ENCODE results near the gene ZCCHC3.

ZCCHC3 gene

DNA sequence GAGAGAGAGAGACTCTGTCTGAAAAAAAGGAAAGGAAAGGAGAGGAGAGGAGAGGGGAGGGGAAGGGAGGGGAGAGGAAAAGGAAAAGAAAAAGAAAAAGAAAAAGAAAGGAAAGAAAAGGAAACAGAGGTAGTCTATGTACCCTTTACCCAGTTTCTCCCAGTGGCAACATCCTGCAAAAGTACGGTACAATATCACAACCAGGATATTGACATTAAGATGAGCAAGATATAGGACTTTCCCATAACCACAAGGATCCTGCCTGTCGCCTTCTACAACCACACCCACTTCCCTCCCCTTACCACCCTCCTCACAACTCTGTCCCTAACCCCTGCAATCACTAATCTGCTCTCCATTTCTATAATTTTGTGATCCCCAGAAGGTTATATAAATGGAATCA lies 10.9 kb upstream of the ZCCHC3 start:
- DNase-seq (ENCODE audit: low read depth): no peak

DNA sequence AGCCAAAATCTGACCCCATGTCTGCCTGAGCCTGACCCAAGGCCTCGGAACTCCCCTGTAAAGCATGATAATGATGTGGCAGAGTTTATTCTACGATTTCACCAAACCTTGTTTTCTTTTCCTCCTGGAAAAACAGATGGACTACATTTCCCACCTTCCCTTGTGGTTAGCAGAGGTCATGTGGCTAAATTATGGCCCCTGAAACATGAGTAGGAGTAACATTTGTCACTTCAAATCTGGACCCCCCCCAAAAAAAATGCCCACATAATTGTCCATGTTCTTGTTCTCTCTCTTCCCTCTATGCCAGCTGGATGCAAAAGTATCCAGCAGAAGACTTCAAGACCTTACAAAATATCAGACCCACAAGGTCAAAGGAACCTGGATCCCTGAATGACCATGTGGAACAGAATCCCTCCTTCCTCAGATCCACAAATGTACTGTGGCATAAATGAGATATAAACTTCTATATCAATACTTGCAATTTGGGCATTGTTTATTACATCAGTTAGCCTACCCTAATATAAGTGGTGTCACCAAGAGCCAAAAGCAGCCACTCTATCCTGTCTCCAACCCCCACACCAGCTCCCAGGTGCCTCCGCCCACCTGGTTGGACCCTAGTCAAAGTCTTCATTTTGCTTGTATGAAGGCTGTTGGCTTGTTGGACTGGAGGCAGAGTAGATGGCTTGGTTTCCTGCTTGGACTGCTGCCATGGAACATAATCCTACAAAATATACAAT lies 8.2 kb upstream of the ZCCHC3 start:
- DNase-seq (ENCODE audit: low read depth): no peak

DNA sequence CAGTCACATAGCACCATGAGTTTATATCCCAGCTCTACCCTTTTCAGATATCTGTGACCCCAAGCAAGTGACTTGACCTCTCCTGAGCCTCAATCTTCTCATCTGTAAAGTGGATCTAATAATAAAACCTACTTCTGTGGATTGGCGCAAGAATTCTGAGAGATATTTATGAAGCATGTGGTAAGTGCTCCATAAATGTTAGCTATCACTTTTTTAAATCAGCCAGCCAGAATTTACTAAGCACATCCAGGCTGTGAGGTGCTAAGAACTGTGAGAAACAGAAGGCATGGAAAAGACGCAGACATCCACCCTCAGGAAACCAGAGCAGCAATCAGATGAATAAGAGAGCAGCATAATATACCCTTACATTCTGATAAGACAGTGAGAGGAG lies 7.7 kb upstream of the ZCCHC3 start:
- DNase-seq (ENCODE audit: low read depth): no peak

DNA sequence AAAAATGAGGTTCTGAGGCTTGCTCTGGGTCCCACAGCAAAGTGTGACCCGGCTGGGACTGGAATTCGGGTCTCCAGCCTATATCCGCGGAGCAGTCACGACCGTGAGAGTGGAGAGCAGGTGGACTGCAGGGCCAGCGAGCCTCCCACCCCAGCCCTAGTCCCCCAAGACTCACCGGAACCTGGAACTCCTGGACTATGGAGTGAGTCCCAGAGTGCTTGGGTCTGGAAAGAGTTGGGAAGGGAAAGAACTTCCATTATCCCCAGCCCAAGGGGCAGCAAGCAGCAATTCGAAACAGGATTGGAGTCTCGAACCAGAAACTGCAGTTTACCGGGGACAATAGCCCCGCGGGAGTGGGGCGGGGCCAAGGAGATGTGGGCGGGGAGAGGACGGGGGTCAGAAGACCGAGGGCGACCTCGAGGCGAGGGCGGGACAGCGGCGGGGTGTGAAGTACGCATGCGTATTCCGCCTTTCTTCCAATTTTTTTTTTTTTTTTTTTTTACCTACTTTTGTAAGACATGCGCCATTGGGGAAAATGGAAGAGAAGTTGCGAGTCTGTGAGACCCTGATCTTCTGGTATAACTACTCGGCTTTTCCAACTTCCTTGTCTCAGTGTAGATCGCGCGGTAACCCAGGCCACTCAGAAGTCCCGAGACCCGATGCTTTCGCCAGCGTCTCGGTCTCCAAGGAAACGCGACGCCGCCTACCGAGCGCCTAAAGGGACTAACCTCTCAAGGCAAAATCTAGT lies 7.1 kb upstream of the ZCCHC3 start, which contains the start of gene C20orf96:
Gene C20orf96 (minus strand): TSS at position 667 of the 748 bp plus-strand sequence. CDS start 140 bp downstream, at position 527.
- peak; percentile 85 for DNase-seq (ENCODE audit: low read depth)

DNA sequence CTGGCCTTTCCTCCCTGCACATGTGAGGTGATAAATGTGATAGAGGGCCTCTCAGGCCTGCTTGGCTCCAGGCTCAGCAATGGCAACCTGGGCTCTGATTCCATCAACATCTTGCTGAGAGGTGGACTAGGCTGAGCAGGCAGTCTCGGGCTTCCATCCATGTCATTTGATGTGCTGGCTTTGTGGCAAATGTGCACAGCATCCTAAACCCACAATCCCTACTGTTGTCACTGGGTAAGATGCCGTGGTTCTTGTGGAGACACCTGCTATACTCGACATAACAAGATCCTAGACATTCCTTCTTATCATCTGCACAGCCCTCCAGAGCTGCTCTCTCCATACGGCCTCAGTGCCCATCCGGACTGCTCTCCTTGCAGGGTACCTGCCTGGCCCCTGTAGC lies 2.8 kb upstream of the ZCCHC3 start:
- DNase-seq (ENCODE audit: low read depth): no peak

DNA sequence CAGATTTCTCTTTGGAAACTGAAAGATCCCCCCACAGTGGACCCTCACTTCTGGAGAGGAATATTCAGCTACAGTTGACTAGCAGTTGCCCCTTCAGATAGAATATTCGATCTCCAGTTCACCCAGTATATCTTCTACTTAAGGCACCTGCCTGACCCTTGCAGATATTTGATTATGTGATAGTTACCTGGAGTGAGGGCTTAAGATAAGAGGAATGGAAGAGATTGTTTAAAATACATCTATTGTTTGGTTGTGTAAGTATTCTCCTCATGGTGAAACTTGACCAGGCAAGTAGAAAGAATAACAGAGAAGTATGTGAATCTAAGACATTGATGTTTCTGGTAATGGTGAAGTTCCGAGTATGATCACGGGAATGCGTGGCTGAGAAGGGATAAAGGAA lies 1.6 kb upstream of the ZCCHC3 start:
- DNase-seq (ENCODE audit: low read depth): no peak

DNA sequence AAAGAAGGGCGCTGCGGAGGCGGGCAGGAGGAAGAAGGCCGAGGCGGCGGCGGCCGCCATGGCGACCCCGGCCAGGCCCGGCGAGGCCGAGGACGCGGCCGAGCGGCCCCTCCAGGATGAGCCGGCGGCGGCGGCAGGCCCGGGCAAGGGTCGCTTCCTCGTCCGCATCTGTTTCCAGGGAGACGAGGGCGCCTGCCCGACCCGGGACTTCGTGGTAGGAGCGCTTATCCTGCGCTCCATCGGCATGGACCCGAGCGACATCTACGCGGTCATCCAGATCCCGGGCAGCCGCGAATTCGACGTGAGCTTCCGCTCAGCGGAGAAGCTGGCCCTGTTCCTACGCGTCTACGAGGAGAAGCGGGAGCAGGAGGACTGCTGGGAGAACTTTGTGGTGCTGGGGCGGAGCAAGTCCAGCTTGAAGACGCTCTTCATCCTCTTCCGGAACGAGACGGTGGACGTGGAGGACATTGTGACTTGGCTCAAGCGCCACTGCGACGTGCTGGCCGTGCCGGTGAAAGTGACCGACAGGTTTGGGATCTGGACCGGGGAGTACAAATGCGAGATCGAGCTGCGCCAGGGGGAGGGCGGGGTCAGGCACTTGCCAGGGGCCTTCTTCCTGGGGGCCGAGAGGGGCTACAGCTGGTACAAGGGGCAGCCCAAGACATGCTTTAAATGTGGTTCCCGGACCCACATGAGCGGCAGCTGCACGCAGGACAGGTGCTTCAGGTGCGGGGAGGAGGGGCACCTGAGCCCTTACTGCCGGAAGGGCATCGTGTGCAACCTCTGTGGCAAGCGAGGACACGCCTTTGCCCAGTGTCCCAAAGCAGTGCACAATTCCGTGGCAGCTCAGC lies 780 bp downstream of the ZCCHC3 start:
- DNase-seq (ENCODE audit: low read depth): peak; percentile 47

DNA sequence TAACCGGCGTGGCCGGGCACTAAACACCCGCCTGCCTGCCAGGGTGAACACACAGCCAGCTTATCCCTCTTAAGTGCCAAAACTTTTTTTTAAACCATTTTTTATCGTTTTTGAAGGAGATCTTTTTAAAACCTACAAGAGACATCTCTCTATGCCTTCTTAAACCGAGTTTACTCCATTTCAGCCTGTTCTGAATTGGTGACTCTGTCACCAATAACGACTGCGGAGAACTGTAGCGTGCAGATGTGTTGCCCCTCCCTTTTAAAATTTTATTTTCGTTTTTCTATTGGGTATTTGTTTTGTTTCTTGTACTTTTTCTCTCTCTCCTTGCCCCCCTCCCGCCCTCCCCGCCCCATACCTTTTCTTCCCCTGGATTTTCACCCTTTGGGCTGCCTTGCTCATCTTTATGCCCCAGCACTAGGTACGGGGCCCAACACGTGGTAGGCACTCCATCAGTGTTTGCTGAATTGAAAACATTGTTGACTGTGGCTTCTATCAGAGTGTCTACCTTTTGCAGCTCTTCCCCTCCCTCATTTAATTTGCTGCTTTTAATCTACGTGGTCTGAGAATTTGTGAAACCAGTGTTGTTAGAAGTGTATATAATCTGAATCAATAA lies 1.5 kb downstream of the ZCCHC3 start:
- no peak for DNase-seq (ENCODE audit: low read depth)

DNA sequence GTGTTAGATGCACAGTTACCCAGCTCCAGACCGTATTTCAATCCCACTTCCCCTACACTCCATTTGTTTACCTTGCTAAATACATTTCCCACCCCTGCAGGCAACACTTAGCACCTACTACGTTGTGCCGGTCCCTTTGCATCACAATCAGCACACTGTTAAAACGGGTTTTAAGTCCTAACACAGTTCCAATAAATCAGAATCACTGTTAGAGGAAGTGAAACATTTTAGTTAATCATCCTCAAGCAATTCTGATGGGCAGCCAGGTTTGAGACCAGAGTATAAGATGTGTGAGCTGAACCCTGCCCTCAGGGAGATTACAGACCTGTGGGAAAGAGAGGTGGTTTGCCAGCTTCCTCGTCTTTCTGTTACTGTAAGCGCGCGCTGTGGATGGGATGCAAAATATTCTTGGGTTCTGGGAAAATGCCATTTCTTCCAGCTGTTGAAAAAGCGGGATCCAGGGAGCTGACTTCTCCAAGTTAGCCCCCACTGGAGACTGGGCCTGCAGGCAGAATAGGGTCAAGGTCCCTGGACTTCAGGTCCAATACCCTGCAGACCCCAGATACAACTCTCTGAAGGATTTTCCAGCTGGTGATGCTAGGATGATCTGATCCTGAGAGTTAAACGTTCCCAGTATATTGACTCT lies 3.1 kb downstream of the ZCCHC3 start:
- DNase-seq (ENCODE audit: low read depth): no peak

DNA sequence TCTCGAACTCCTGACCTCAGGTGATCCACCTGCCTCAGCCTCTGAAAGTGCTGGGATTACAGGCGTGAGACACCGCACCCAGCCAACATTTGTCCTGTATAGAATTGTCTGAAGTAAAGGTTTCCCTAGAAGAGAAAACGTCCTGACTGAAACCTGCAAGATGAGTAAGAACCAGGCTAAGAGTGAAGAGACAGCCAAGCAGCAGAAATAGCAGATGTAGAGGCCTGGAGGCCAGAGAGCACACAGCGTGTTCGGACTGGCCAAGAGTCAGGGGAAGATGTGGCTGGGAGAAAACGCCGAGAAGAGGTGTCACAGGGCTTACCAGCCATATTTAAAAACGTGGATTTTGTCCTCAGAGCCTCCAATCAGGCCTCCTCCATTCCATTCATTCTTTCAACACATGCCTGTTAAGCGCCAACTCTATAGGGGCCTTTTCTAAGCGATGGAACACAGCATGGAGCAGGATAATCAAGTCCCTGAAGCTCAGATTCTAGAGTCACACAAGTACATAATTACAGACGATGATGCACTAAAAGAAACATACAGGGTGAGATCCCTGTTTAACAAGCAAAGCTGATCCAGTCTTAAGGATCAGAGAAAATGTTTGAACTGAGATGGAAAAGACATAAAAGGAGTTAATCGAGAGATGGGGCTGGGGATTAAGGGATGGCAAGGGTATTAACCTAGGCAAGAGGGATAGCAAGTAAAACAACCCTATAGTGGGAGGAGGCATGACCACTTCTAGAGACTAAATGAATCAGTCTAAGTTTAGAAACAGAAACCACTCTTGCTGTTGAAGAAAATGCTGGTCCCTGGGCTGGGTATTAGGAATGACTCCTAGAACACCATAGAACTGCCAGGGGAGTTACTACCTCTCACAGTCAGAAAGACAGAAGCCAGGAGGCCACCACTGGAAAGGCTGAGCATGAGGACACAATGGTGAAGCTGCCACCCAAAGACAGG lies 4.8 kb downstream of the ZCCHC3 start:
- no peak for DNase-seq (ENCODE audit: low read depth)

DNA sequence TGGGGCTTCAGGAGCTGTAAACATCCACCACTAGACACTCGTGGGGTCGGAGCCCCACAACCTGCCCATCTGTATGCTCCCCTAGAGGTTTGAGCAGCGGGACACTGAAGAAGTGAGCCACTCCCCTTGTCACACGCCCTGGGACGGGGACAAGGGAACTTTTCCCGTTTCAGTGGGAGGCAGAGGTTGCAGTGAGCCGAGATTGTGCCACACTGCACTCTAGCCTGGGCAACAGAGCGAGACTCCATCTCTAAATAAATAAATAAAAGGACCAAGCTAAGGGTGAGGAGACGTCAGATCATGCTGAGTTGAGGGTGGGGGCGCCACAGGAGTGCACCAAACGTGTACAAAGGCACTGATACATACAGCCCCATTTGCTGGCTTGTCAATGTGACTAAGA lies 8.4 kb downstream of the ZCCHC3 start:
- DNase-seq (ENCODE audit: low read depth): no peak

DNA sequence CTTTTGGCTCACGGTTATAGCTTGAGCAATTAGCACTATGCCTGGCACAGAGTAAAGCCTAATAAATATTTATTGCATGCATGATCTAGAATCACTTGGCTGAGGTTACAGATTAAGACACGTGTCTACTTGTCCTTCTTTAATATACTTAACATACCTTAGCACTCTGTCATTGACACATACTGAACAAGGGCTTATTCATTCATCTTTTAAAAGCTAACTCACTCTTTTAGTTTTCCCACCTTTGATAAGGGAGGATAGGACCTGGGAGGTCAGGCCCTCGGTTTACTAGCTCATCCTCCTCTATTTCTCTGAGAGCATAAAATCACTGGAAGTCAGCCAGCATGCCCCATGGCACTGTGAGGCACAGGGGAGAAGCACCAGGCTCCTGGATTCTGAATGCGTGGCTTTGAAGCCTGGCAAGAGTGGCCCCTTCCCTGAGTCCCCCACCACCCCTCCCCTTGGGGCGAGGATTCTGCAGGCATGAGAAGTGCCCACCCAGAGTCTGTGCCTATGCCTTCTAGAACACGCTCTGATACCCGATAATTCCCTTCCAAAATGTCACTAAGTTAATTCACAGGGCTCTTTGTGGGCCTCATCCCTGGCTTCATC lies 11.2 kb downstream of the ZCCHC3 start:
- no peak for DNase-seq (ENCODE audit: low read depth)

DNA sequence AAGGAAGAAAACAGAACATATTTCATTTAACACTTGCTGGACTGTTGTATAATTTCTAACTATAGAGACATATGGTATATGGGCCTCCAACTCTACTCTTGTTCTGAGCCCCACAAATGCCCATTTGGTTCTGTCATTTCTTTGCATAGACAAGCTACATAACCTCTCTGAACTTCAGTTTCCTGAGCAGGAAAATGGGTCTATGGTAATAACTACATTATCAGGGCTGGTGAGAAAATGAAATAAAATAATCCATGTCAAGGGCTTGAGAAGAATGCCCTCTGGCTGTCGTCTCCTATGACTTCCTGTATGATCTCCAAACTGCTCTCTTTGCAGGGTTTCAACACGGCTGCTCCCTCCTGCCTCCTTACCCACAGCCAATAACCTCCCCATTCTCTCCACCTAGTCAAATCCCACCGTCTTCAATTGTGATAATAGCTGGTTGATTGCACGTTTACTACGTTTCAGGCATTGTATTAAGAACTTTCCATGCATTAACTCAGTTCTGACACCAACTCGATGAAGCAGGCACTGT lies 12.0 kb downstream of the ZCCHC3 start:
- no peak for DNase-seq (ENCODE audit: low read depth)

DNA sequence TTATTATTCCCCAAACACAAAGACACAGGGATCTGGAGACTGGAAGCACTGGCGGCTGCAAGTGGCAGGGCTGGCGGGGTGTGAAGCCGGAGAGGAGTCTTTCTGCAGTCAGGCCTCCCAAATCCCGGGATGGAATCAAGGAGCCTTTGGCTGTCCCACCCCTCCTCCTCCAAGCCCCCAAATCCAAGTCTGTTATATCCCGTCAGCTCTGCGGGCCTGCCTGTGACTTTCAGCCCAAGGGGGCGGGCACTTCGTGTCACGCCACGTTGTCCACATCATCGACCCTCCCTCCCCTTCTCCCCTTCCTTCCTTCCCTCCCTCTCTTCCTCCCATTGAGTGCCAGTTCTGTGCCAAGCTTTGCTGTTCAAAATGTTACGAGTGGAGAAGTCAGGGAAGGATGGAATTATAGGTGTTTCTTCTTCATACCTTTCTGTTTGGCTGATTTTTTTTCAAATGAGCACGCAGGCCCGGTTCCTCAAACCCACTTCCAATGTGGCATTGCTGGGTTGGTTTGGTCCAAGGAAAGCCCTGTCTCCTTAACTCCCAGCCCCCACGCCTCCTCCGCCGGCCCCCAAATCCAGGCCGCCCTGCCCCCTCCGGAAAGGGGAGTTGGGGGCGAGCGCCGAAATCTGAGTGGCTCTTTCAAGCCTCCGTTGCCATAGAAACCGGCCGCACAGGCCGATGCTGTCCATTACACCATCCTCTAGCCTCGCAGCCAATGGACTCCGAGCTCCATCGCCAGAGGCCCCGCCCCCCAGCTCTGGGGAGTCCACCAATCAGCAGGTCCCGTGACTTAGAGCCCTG lies 12.7 kb downstream of the ZCCHC3 start:
- DNase-seq (ENCODE audit: low read depth): peak; percentile 86

DNA sequence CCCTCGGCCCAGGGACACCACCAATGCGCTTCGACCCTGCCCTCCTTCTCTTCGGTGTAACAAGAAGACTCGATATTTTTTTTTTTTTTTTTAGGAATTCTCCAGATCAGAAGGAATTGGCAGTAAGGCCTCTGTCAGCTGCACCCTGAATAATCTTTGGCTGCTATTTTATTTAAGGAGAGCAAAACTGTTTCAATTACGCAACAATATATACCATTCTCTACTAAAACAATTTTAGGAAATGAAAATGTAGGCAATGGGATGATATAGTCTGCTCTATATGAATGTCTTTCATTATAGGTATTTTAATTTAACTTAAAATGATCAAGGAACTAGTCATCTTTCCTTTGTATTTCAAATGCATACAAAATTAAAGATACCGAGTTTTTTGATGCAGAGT lies 13.3 kb downstream of the ZCCHC3 start:
- DNase-seq (ENCODE audit: low read depth): no peak

DNA sequence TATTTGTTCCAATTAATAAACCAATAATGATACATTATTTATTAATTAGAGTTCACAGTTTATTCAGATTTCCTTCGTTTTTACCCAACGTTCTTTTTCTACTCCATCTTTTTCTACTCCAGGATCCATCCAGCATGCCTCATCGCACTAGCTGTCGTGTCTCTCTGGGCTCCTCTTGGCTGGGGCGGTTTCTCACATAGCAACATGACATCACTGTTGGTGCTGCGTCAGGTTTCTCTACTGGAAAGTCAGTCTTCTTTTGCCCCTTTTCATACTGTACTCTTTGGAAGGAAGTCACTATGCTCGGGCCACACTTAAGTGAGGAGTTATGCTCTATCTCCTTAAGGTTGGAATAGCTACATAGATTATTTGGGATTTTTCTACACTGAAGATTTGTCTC lies 14.2 kb downstream of the ZCCHC3 start:
- no peak for DNase-seq (ENCODE audit: low read depth)

DNA sequence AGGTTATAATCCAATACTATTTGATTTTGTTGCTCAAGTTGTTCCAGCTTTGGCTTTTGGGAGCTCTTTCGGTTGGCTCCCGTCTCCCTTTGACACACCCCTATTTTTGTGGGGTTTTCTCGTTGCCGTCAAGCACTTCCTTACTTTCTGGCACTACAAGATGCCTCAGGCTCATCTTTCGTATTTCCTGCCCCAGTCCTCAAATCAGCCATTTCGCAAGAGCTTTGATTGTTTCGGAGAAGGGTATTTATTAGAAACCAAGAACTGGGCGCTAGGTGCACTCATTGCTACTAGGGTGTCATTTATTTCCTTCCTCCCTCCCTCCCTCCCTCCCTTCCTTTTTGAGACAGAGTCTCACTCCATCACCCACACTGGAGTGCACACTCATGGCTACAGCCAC lies 14.7 kb downstream of the ZCCHC3 start:
- no peak for DNase-seq (ENCODE audit: low read depth)

DNA sequence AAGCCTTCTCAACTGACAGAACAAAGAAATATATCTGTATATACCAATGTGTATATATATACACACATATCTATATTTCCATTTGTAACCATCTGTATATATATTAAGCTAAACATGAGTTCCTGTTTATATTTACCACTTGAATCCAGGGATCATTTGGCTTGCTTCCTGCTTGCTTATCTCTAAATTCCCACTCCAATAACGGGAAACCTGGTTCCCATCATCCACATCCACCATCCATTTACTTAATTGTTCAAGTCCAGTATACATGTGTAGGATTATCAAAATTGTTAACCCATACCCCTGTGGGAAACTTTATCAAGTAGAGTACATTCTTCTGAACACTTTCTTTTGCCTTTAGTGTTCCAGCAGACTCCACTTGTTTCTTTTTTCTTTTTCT lies 15.5 kb downstream of the ZCCHC3 start:
- DNase-seq (ENCODE audit: low read depth): no peak

DNA sequence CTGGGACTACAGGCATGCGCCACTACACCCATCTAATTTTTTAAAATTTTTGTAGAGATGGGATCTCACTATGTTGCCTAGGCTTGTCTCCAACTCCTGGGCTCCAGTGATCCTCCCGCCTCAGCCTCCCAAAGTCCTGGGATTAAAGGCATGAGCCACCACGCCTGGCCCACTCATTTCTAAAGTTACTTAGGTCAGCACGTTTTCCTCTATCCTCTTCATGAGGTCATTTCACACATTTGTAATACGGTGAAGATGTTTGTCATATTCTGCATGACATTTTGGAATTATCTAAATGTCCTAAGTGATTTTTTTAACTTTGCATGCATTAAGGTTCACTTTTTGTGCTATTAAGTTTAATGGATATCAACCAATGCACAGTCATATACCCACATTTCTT lies 16.0 kb downstream of the ZCCHC3 start:
- DNase-seq (ENCODE audit: low read depth): no peak

Measured in activated T-cell treated with anti-CD3 and anti-CD28 coated beads for 48 hours (primary cell).